ENCODE results near the gene NOL11.

Gene NOL11

DNA sequence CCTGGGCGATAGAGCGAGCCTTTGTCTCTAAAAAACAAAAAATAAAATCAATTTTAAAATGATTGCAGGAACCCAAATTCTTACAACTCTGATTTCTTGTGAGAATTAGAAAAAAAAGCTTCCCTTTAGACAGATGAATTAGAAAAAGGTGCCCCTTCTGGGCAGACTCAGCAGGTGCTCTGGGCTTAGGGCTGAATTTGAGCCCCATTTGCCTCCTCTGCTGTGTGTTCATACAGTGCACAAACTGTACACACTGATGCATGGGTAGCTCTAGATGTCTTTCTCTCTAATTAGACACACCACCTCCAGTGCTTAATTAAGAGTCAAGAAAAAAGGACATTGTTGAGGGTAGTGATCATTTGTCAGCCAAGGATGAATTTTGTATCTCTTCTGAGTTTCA lies 38.5 kb upstream of the NOL11 start:
- H3K4me3 ChIP-seq (ENCODE audit: low read depth, low read length) = no peak overlapping the region
- TF ChIP-seq, protein P1, sequence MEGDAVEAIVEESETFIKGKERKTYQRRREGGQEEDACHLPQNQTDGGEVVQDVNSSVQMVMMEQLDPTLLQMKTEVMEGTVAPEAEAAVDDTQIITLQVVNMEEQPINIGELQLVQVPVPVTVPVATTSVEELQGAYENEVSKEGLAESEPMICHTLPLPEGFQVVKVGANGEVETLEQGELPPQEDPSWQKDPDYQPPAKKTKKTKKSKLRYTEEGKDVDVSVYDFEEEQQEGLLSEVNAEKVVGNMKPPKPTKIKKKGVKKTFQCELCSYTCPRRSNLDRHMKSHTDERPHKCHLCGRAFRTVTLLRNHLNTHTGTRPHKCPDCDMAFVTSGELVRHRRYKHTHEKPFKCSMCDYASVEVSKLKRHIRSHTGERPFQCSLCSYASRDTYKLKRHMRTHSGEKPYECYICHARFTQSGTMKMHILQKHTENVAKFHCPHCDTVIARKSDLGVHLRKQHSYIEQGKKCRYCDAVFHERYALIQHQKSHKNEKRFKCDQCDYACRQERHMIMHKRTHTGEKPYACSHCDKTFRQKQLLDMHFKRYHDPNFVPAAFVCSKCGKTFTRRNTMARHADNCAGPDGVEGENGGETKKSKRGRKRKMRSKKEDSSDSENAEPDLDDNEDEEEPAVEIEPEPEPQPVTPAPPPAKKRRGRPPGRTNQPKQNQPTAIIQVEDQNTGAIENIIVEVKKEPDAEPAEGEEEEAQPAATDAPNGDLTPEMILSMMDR (IDR thresholded peaks at IDR 0.05; ENCODE audit: control insufficient read depth, extremely low read depth, insufficient read depth) = no peak
- DNase-seq (ENCODE audit: low read depth) = no peak

DNA sequence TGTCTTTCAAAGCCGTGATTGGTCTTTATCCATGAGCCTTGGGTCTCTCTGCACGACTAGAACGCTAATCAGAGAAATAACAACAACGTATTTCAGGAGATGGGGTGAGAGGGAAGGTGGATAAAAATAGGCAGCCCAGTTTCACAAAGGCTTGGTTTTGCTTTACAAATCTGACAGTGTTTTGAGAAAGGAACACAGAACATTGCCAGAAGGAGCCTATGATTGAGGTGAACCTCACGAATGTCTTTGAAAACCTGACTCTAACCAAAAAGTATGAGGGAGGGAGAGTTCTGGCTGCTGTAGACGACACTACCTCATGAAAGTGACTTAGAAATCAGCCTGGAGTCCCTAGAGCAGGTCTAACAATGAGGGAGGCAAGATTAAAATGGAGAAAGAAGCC lies 38.0 kb upstream of the NOL11 start:
- no peak for DNase-seq (ENCODE audit: low read depth)
- TF ChIP-seq, protein P1 (IDR thresholded peaks at IDR 0.05; ENCODE audit: control insufficient read depth, extremely low read depth, insufficient read depth) = no peak
- H3K4me3 ChIP-seq (ENCODE audit: low read depth, low read length) = no peak overlapping the region

GRCh38 chr17:67680445-67681224 lies 37.1 kb upstream of the NOL11 start:
- TF ChIP-seq, protein P1 (IDR thresholded peaks at IDR 0.05; ENCODE audit: control insufficient read depth, extremely low read depth, insufficient read depth) = no peak
- H3K4me3 ChIP-seq (ENCODE audit: low read depth, low read length) = no peak overlapping the region
- DNase-seq (ENCODE audit: low read depth) = no peak

- H3K4me3 ChIP-seq (ENCODE audit: low read depth, low read length) = no peak overlapping the region
- no peak for DNase-seq (ENCODE audit: low read depth)
- TF ChIP-seq, protein P1 (IDR thresholded peaks at IDR 0.05; ENCODE audit: control insufficient read depth, extremely low read depth, insufficient read depth) = no peak
These were observed 35.5 kb upstream of the NOL11 start for GRCh38 chr17:67682196-67682595.

- no peak for DNase-seq (ENCODE audit: low read depth)
- TF ChIP-seq, protein P1 (IDR thresholded peaks at IDR 0.05; ENCODE audit: control insufficient read depth, extremely low read depth, insufficient read depth) = no peak
- H3K4me3 ChIP-seq (ENCODE audit: low read depth, low read length) = no peak overlapping the region
These were observed 32.4 kb upstream of the NOL11 start for GRCh38 chr17:67685351-67685750.

- DNase-seq (ENCODE audit: low read depth) = no peak
- H3K4me3 ChIP-seq (ENCODE audit: low read depth, low read length) = no peak overlapping the region
- TF ChIP-seq, protein P1 (IDR thresholded peaks at IDR 0.05; ENCODE audit: control insufficient read depth, extremely low read depth, insufficient read depth) = no peak
These were observed 31.5 kb upstream of the NOL11 start for GRCh38 chr17:67686241-67686640.

- DNase-seq (ENCODE audit: low read depth) = no peak
- no peak overlapping the region for H3K4me3 ChIP-seq (ENCODE audit: low read depth, low read length)
- TF ChIP-seq, protein P1 (IDR thresholded peaks at IDR 0.05; ENCODE audit: control insufficient read depth, extremely low read depth, insufficient read depth) = no peak
These were observed 30.2 kb upstream of the NOL11 start for GRCh38 chr17:67687511-67687910.

All from LNCaP clone FGC (cell line).